UCSD-AML1 (cell line): ENCODE data around the gene SLC38A9.
"Not testable (repeated sequence)": the region's sequence is repeated elsewhere in the genome, so short reads cannot be mapped to it uniquely, and the experiment has no call there.

Experiments used
- DNase-seq: peaks from one replicate; lab custom pipeline; 2025; ENCODE audit not compliant: unreplicated experiment; lab: John Stamatoyannopoulos, UW

The SLC38A9 gene

GRCh38 chr5:55712023-55712859 lies at the start of gene SLC38A9:
Gene SLC38A9 (minus strand): TSS chr5:55712324. CDS start chr5:55697958, 14,366 bp downstream.
- DNase-seq: peak; percentile 92

DNA sequence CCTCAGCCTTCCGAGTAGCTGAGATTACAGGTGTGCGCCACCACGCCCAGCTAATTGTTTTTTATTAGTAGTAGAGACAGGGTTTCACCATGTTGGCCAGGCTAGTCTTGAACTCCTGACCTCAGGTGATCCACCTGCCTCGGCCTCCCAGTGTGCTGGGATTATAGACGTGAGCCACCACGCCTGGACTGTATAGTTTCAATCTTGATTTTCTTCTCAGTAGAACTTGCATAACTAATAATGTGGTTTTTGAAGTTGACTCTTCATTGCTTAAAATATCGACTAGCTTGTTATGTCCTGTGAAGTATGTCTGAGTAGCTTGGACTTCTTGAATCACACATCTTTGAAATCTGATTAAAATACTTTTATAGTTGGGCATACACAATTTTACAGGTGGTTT lies 49.6 kb upstream of the SLC38A9 start:
- not testable (repeated sequence) for DNase-seq

- no peak for DNase-seq
Measured at GRCh38 chr5:55758714-55759113, 46.6 kb upstream of the SLC38A9 start.

- DNase-seq: no peak
Measured at GRCh38 chr5:55758231-55758630, 46.1 kb upstream of the SLC38A9 start.

DNA sequence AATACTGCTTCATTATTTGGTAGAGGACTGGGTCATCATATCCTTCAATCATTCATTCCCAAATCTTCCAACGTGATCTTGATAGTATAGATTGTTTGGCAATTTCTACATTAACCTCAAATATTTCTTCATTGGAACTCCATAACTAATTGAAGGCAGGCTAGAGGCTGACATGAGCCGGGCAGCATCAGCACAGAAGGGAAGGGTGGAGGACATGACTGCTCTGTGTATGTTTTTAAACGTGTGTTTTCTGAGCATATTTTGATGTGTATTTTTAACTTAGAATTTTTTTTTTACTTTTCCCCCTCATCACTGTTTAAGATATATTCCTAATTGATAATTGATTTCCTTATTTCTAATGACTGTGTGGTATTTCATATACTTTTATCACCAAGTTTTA lies 38.4 kb upstream of the SLC38A9 start:
- no peak for DNase-seq

- DNase-seq: no peak
Measured at GRCh38 chr5:55750063-55750462, 37.9 kb upstream of the SLC38A9 start.

- DNase-seq: no peak
Measured at GRCh38 chr5:55749387-55749786, 37.3 kb upstream of the SLC38A9 start.

DNA sequence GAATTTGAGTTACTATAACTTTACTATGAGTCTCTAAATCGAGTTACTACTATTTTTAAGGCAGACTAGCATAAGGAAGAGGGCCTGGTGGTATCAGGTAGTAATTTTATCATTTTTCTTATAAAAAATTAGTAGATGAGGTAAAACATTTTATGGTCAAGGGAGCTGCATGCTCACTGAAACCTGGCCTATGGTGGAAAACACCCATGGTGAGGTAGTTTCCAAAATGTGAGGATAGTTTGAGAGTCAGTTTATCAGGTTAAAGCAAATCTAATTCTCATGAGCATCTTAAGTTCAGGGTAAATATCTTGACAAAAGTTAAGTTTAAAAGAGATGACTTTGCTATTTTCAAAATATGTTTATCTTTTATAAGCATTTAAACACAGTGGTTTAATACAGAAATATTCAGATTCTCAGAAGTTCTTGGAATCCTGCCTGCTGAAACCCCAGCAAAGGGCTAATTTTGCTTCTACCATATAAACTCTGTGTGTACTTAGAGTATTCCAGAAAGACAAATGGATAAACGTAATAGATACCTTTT lies 35.7 kb upstream of the SLC38A9 start:
- no peak for DNase-seq

DNA sequence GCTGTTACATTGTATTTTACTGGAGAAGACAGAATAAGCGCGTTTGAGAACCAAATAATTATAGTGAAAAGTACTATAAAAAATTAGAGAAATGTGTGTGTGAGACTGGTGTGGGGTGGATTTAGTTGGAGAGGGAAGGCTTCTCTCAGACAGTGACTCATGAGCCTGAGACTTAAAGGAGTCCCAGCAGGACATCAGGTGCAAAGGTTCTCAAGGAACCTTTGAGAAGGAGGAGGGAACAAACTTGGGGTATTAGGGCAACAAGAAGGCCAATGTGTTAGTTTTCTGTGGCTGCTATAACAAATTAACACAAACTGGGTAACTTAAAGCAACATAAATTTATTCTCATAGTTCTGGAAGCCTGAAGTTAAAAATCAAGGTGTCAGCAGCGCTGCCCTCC lies 30.7 kb upstream of the SLC38A9 start:
- DNase-seq: no peak

DNA sequence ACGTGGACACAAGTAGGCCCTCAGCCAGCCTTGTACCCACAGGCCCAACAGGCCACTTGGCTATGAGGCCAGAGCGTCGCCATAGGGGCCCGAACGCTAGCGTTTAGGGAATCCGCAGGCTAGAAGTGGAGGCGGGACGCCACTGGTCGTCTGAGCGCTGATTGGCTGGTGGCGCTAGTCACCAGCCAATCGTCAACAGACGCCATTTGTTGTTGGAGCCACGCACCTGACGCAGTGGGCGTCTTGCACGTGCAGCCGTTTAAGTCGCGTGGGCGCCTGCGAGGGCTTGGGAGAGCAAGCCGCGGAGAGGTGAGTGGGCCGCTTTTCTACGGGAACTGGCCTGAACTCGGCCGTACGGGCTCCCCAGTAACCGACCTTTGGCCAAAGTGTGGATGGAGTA lies 25.7 kb upstream of the SLC38A9 start, which contains the start of gene DDX4:
Gene DDX4, plus strand, starts transcription at position 269 of the 400 bp plus-strand sequence. CDS start 903 bp downstream, outside the sequence.
- DNase-seq: no peak

DNA sequence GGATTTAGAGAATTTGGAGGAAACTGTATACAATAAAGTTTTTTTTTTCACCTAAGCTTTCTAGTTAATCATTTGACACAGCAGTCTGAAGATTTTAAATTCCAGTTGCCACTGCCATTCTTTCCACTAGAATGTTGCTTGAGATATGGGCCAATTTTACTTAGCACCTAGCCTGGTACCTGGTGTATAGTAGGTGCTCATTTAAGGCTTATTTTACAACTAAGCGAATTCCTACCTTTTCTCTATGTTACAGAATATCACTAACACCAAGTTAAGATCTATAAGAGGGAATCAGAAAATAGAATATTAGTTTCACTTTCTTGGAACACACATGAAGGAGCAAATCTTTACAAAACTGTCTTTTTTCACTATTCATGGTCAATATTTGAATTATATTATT lies 22.5 kb upstream of the SLC38A9 start:
- DNase-seq: no peak

GRCh38 chr5:55732585-55732984 lies 20.5 kb upstream of the SLC38A9 start:
- no peak for DNase-seq

DNA sequence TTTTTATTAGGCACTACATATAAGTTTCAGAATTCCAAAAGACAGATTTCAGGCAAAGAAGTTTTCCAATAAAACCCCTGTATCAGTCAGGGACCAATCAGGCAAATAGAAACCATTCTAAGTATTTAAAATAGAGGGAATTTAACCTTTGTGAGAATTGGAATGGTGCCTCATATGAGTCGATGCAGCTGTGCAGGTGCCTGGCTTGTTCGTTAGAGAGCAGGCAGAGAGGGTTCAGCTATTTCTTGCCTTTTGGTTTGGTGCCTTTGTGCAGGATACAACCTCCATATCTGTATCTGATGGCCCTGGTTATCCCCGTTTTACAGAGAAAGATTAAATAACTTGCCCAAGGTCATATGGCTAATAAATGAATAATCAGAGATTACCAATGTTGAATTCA lies 19.7 kb upstream of the SLC38A9 start:
- DNase-seq: no peak

DNA sequence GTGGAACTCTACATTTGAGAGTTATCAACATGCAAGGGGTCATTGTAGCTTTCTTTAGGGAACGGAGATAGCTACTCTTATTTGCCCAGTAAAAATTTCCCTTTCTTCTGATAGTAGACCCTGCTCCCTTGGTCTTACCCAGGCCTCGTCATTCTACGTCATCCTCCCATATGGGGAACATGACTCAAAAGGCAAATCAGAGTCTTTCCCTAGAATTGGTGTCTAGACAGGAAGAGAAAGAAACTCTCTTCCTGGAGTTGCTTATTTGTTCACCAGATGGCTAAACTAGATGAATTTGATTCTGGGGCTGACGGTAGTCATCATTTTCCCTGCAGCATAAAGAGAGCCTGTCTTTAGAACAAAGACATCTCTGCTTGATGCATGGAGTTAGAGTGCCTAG lies 12.2 kb upstream of the SLC38A9 start:
- DNase-seq: no peak

GRCh38 chr5:55720188-55720703 lies 8.1 kb upstream of the SLC38A9 start:
- no peak for DNase-seq

GRCh38 chr5:55719026-55719425 lies 6.9 kb upstream of the SLC38A9 start:
- DNase-seq: not testable (repeated sequence)

- DNase-seq: no peak
Measured at GRCh38 chr5:55715519-55716078, 3.5 kb upstream of the SLC38A9 start.

- DNase-seq: no peak
Measured at GRCh38 chr5:55714749-55715148, 2.6 kb upstream of the SLC38A9 start.

GRCh38 chr5:55714339-55714738 lies 2.2 kb upstream of the SLC38A9 start:
- no peak for DNase-seq

GRCh38 chr5:55713871-55714270 lies 1.7 kb upstream of the SLC38A9 start:
- DNase-seq: no peak

DNA sequence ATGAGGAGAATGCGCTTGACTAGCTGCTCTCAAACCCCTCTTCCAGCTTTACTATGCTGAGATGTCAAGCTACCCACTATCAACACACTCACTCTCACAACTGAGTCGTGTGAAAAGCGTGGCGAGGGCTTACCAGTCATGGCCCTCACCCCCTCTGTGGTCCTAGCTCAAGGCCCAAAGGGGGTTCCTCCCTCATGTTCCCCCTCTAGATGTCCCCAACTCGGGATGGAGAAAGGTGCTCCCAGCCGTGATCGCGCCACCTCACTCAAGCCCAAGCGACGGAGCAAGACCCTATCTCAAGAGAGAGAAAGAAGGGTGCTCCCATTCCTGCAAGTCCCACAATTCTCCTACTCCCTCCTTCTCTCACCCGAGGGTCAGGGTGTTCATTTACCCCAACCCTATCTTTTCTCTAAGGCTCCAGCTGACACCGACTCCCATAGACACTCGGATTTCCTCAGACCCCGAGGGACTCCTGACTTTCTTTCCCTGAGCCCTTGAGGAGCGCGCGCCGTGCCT lies 559 bp downstream of the SLC38A9 start:
- DNase-seq: peak; percentile 29

DNA sequence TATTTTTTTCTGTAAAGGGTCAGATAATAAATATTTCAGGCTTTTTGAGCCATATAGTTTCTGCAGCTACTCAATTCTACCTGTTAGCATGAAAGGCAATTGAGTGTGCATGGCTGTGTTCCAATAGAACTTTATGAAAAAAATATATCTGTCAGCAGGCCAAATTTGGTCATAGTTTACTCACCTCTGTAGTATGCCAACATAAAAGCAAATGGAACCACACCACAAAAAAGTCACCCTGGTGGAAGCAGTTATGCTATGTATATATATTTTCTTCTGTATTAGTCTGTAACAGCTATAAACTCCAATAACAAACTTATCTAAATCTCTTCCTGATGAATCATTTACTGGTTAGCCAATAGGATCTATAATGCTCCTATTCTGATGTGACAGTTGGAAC lies 3.4 kb downstream of the SLC38A9 start:
- no peak for DNase-seq
